ENCODE data around the gene MAP3K21. TPM values are rescaled to one million over a fixed set of nuclear protein-coding genes. Genes with fewer than 3 reads are reported as not detected.

MAP3K21 gene
- total and polyA plus RNA-seq, 3 donors from 2014 or later, result 17.2 to 111 (median 80.2) TPM

DNA sequence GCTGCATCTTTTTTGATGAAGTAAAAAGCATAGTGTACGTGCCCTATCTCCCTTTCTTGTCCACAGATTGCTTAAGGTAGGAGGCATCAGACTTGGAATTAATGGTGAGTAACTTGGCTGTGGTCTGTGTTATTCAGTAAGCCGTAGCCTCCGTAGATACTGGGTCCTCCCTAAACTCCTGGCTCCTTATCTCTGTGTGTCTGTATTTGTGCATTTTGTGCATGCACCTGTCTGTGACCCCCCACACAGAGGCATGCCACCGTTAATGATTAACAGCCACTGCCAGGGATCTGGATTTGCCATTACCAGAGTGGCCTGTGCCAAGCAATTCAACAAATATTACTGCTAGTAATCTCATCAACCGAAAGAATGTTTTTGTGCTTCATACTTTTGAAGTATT, 31.9 kb downstream of the MAP3K21 start:
- Histone ChIP-seq H3K9me3 (no peaks in the 10 kb centered on the region), H3K27me3 (no peaks in the 10 kb centered on the region), H3K4me3 (no peak overlapping the region), H3K27ac (no peak overlapping the region), H3K4me1 (peaks cover 4% of the 10 kb centered on the region), H3K36me3 (ENCODE audit: low read depth, missing control alignments) (no peaks in the 10 kb centered on the region)
- whole genome bisulfite sequencing, 2 donors, result 57 to 63% methylated on average over 5 of the region's 5 CpGs
- intact Hi-C loops (cut with DNase I; ENCODE audit: low total_unique reads), result no loop called here
- TF ChIP-seq POLR2A (IDR thresholded peaks at IDR 0.05), result no peak
- TF ChIP-seq, protein P1, sequence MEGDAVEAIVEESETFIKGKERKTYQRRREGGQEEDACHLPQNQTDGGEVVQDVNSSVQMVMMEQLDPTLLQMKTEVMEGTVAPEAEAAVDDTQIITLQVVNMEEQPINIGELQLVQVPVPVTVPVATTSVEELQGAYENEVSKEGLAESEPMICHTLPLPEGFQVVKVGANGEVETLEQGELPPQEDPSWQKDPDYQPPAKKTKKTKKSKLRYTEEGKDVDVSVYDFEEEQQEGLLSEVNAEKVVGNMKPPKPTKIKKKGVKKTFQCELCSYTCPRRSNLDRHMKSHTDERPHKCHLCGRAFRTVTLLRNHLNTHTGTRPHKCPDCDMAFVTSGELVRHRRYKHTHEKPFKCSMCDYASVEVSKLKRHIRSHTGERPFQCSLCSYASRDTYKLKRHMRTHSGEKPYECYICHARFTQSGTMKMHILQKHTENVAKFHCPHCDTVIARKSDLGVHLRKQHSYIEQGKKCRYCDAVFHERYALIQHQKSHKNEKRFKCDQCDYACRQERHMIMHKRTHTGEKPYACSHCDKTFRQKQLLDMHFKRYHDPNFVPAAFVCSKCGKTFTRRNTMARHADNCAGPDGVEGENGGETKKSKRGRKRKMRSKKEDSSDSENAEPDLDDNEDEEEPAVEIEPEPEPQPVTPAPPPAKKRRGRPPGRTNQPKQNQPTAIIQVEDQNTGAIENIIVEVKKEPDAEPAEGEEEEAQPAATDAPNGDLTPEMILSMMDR (IDR thresholded peaks at IDR 0.05), result no peak
- DNase-seq, result no peak

DNA sequence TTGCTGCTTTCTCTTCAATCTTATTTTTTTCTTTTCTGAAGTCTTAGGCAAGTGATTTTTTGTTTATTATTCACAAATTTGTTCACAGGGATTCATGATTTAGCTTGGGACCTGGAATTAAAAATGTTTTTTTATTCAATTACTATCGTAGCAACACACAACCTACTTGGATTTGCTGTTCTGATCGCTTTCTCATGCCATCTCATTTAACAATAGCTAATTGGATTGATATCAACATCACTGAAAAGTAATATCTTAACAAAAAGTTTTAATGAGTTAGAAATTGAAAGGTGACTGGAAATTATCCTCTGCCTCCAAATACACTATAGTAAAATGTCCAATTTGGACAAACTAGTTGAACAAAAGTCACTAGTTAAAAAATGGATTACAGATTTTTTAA, 32.4 kb downstream of the MAP3K21 start:
- Histone ChIP-seq H3K27me3 (no peaks in the 10 kb centered on the region), H3K4me1 (peaks cover 4% of the 10 kb centered on the region), H3K27ac (no peak overlapping the region), H3K36me3 (ENCODE audit: low read depth, missing control alignments) (no peaks in the 10 kb centered on the region), H3K9me3 (no peaks in the 10 kb centered on the region), H3K4me3 (no peak overlapping the region)
- DNase-seq, result no peak
- 90 to 98% methylated on average over 2 of the region's 2 CpGs for WGBS, 2 donors
- intact Hi-C loops (cut with DNase I; ENCODE audit: low total_unique reads), result no loop called here
- TF ChIP-seq POLR2A (IDR thresholded peaks at IDR 0.05), result no peak
- TF ChIP-seq, protein P1 (IDR thresholded peaks at IDR 0.05), result no peak

DNA sequence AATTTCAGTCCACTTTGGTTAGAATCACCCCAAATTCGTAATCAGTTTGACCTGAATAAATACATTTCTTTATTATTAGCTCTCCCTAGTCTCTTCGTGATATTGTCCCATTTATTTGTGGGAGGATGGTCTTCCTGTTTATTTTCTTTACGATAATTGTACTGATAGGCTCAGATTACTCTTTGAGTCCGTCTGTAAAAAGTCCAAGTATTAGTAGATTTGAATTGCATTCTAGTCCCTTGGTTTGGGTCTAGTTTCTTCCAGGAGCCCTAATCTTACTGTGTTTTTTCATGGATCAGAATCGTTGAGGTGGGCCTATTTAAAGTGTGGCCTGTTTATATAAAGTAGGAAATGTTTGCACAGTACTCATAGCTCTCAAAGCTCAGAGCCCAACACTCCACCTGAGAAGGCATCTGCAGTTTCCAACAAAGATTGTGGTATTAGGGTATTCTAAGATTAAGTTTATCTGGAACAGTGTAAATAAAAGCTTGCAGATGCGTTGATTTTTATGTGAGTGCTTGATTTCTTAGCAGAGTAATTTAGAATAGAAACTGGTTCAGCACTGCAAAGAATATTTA, 33.1 kb downstream of the MAP3K21 start:
- Histone ChIP-seq H3K4me3 (no peak overlapping the region), H3K4me1 (peaks cover 4% of the 10 kb centered on the region), H3K9me3 (no peaks in the 10 kb centered on the region), H3K36me3 (ENCODE audit: low read depth, missing control alignments) (no peaks in the 10 kb centered on the region), H3K27me3 (no peaks in the 10 kb centered on the region), H3K27ac (no peak overlapping the region)
- DNase-seq, result no peak
- 58 to 66% methylated on average over 6 of the region's 6 CpGs for whole genome bisulfite sequencing, 2 donors
- TF ChIP-seq, protein P1 (IDR thresholded peaks at IDR 0.05), result no peak
- TF ChIP-seq POLR2A (IDR thresholded peaks at IDR 0.05), result no peak
- intact Hi-C loops (cut with DNase I; ENCODE audit: low total_unique reads), result no loop called here

DNA sequence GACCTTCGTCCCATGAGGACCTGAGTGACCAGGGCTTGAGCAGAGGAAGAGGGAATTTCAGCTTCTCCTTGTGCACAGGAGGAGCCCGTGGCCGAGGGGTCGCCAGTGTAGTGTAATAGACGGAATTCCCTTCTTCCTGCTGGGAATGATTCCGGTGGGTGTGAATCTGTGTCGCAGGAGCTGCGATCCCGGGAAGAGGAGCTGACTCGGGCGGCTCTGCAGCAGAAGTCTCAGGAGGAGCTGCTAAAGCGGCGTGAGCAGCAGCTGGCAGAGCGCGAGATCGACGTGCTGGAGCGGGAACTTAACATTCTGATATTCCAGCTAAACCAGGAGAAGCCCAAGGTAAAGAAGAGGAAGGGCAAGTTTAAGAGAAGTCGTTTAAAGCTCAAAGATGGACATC, 34.4 kb downstream of the MAP3K21 start:
- 25 to 35% methylated on average over 19 of the region's 19 CpGs for WGBS, 2 donors
- Histone ChIP-seq H3K27ac (no peak overlapping the region), H3K27me3 (no peaks in the 10 kb centered on the region), H3K4me1 (peaks cover 4% of the 10 kb centered on the region), H3K9me3 (no peaks in the 10 kb centered on the region), H3K36me3 (ENCODE audit: low read depth, missing control alignments) (no peaks in the 10 kb centered on the region), H3K4me3 (no peak overlapping the region)
- DNase-seq, result peak; percentile 43
- no peak for TF ChIP-seq POLR2A (IDR thresholded peaks at IDR 0.05)
- TF ChIP-seq, protein P1 (IDR thresholded peaks at IDR 0.05), result no peak
- intact Hi-C loops (cut with DNase I; ENCODE audit: low total_unique reads), result no loop called here

DNA sequence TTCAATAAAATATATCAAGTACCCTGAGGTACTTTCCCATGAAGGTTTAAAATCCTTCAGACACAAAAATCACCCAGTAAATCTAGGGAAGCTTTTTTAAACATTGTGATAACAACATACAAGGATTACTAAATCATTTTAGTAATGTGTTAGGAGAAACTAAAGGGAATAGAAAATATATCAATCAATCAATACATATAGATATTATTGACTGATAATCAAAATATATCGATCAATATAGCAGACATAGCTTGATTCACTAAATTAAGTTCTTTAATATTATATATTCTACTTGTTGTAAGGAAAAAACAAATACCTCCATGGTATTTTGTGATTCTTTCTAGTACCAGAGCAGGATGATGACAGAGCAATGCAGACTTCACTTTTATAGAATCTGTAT, 35.2 kb downstream of the MAP3K21 start:
- Histone ChIP-seq H3K27me3 (no peaks in the 10 kb centered on the region), H3K36me3 (ENCODE audit: low read depth, missing control alignments) (no peaks in the 10 kb centered on the region), H3K27ac (no peak overlapping the region), H3K4me3 (no peak overlapping the region), H3K4me1 (peaks cover 4% of the 10 kb centered on the region), H3K9me3 (no peaks in the 10 kb centered on the region)
- no peak for DNase-seq
- intact Hi-C loops (cut with DNase I; ENCODE audit: low total_unique reads), result no loop called here
- TF ChIP-seq POLR2A (IDR thresholded peaks at IDR 0.05), result no peak
- TF ChIP-seq, protein P1 (IDR thresholded peaks at IDR 0.05), result no peak
- WGBS, 2 donors, result 83 to 85% methylated on average over 1 of the region's 1 CpG

Data from testis (tissue), 3 donors.